ENCODE measurements around the gene ALAS1.

GRCh38 chr3:52176180-52176752 is 21.7 kb upstream of the ALAS1 start:
- TF ChIP-seq POLR2AphosphoS5 (IDR thresholded peaks at IDR 0.05) (no peak), POLR2A (IDR thresholded peaks at IDR 0.05) (no peak)
- TF ChIP-seq, protein P1, sequence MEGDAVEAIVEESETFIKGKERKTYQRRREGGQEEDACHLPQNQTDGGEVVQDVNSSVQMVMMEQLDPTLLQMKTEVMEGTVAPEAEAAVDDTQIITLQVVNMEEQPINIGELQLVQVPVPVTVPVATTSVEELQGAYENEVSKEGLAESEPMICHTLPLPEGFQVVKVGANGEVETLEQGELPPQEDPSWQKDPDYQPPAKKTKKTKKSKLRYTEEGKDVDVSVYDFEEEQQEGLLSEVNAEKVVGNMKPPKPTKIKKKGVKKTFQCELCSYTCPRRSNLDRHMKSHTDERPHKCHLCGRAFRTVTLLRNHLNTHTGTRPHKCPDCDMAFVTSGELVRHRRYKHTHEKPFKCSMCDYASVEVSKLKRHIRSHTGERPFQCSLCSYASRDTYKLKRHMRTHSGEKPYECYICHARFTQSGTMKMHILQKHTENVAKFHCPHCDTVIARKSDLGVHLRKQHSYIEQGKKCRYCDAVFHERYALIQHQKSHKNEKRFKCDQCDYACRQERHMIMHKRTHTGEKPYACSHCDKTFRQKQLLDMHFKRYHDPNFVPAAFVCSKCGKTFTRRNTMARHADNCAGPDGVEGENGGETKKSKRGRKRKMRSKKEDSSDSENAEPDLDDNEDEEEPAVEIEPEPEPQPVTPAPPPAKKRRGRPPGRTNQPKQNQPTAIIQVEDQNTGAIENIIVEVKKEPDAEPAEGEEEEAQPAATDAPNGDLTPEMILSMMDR (IDR thresholded peaks at IDR 0.05 in 8 of 11, conservative IDR thresholded peaks at IDR 0.05 in 3 of 11), result no peak

All from spleen (tissue), 7 donors.